HepG2 (cell line): ENCODE data around the gene LRP2.

ENCODE experiments used
- CTCF ChIP-seq: sonication (generic); formaldehyde crosslinking; IDR thresholded peaks from 2 replicates; pipeline ENCODE4 v1.5.0; 2020; ENCODE audit warnings: mild to moderate bottlenecking, missing genetic modification reagents, moderate library complexity
- ZNF660 ChIP-seq: sonication (generic); formaldehyde crosslinking; IDR thresholded peaks from 2 replicates; pipeline ENCODE4 v1.5.1; 2020; ENCODE audit warnings: mild to moderate bottlenecking, low read depth, missing genetic modification reagents, borderline replicate concordance

GRCh38 chr2:169329688-169330554 is 32.4 kb downstream of the LRP2 start:
- no peak for TF ChIP-seq CTCF (CRISPR knock-in tag)
- no peak for TF ChIP-seq ZNF660
